Measurements from ENCODE around the gene C4B.
"Not testable (repeated sequence)": the region's sequence is repeated elsewhere in the genome, so short reads cannot be mapped to it uniquely, and the experiment has no call there.

Gene C4B

DNA sequence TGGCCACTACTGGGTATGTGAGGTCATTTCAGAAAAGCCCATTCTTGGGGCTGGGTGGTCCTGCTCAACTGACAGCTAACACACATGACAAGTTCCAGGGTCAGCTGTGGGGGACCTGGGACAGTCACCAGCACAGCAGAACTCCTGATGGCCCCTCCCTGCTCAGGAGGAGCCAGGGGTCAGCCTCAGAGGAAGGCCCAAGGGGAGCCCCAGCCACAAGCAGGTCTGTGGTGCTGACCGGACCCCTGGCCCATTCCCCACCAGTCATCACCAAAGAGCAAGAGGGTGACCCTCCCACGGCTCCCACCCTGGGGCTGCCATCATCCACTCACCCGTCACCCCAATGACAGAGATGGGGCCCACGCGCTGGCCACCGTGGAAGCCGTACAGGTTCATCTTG is 41.7 kb downstream of the C4B start:
- no peak for DNase-seq

DNA sequence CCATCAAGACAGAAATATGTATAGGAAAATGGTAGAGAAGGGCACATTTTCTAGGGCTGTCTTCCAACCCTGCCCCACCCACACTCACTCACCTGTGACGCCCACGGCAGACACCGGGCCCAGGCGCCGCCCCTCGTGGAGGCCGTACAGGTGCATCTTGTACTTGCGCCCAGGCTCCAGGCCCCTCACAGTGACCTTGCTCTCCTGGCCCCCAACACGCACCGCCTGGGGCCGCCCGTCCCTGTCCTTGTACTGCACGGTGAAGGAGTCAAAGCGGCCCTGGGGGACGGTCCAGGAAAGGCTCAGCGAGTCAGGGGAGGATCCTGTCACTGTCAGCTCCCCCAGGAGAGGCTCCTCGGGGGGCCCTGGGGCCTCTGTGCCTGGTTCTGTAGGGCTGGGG is 43.4 kb downstream of the C4B start:
- DNase-seq: no peak

DNA sequence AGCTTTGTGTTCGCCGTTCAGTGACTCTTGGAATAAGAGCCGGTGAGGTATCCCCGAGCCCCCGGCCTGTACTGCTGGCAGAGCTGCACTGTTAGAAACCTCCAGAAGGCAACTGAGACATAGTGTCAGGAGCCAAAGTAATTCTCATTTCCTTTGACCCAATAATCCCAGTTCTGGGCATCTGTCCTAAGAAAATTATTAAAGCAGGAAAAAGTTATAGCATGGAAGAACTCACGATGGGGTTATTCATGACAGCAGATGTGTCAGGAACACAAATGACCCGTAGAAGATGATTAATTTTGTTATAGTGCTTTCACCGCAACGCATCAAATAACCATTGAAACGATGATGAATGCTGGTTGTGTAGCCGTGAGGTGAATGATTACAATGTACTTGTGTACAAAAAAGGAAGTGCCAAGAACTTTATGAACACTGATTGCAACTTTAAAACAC is 43.9 kb downstream of the C4B start:
- no peak for DNase-seq

DNA sequence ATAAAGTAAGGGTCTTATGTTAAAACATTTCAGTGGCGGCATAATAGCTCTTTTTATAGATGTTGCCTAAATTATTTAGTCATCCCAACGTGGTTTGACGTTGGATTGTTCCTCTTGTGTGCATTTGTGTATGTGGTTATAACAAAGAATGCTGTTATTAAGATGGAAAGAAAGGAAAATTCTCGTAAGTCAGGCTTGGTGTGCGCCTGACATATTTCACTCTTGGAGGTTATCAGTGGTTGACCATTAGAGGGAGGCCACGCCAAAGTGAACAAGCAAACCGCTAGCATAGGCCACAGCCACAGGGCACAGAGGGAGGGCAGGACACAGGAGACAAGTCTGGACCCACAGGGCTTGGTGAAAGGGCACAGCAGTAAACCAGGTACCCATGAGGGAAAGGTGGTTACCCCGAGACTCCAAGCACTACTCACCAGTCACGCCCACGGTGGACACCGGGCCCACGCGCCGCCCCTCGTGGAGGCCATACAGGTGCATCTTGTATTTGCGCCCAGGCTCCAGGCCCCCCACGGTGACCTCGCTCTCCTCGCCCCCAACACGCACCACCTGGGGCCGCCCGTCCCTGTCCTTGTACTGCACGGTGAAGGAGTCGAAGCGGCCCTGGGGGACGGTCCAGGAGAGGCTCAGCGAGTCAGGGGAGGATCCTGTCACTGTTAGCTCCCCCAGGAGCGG is 46.5 kb downstream of the C4B start:
- DNase-seq: no peak

DNA sequence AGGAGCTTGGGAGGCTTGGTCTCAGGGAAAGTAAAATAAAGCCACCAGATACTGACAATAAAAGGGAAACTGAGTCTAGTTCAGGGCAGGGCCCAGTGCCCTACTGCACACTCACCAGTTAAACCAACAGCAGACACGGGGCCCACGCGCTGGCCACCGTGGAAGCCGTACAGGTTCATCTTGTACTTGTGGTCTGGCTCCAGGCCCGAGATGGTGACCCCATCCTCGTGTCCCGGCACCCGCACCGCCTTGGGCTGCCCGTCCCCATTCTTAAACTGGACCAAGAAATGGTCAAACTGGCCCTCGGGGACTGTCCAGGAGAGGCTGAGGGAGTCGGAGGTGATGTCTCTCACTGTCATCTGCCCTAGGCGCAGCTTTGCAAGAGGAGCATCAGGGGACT is 50.1 kb downstream of the C4B start:
- DNase-seq: no peak

DNA sequence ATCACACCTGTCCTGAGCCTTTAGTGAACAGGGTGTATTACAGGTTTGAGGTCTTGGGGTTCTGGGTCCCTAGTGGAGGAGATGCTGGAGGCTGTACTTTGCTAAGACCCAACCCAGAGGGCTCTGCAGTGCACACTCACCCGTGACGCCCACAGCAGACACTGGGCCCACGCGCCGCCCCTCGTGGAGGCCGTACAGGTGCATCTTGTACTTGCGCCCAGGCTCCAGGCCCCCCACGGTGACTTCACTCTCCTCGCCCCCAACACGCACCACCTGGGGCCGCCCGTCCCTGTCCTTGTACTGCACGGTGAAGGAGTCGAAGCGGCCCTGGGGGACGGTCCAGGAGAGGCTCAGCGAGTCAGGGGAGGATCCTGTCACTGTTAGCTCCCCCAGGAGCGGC is 52.9 kb downstream of the C4B start:
- DNase-seq: not testable (repeated sequence)

DNA sequence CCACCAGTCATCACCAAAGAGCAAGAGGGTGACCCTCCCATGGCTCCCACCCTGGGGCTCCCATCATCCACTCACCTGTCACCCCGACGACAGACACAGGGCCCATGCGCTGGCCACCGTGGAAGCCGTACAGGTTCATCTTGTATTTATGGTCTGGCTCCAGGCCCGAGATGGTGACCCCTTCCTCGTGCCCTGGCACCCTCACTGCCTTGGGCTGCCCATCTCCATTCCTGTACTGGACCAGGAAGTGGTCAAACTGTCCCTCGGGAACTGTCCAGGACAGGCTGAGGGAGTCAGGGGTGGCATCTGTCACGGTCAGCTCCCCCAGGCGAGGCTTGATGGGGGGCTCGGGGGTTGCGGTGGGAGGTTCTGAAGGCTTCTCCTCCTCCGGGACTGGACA is 53.7 kb downstream of the C4B start:
- not testable (repeated sequence) for DNase-seq

DNA sequence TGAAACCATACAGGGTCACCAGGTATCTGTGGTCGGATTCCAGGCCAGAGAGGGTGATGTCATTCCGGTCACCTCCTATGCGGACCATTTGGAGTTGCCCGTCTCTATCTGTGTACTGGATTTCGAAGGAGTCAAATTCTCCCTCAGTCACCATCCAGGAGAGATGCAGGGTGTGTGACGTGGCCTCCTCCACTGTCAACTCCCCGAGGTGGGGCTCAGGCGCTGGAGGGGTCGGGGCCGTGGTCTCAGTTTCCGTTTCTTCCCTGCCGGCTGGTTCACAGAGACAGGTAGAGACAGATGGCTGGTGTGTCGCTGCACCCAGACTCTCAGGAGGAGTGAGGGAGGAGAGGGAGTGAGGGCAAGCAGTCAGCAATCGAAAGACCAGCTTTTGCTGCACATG is 54.3 kb downstream of the C4B start:
- DNase-seq: no peak

DNA sequence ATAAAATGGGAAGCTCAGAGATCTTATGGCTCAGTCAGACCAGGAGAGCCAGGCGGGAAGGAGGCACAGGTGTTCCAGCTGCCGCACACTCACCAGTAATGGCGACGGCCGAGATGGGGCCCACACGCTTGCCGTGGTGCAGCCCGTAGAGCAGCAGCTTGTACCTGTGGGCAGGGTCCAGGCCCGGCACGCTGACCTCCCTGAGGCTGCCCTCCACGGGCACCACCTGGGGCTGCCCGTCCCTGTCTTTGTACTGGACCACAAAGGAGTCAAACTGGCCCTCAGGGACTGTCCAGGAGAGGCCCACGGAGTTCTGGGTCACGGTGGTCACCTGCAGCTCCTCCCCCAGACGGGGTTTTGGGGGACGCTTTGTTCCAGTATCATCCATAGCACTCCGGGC is 54.9 kb downstream of the C4B start:
- DNase-seq: no peak

DNA sequence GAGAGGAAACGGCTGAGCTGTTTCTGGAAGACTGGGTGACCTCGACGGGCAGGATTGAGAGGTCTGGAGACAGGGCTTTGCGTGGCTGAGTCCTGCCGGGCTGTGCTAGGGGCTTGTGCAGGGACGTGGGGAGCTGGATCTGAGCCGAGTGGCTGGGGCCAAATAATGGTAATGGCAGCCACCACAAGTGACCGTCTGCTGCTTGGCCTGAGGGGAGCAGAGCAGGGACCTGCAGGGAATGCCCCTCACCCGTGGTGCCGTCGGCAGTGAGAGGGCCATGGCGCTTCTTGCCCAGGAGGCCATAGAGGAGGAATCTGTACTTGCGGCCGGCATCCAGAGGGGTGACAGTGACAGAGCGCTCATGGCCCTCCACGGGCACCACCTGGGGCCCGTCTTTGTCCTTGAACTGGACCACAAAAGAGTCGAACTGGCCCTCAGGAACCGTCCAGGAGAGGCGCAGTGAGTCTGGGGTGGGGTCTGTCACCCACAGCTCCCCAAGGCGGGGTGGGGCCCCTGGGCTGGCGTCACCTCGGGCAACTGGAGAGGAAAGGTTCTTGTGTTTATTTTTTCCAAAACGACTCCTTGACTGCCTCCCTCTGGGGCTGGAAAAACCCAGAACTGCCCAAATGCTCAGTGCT is 55.4 kb downstream of the C4B start:
- DNase-seq: no peak

DNA sequence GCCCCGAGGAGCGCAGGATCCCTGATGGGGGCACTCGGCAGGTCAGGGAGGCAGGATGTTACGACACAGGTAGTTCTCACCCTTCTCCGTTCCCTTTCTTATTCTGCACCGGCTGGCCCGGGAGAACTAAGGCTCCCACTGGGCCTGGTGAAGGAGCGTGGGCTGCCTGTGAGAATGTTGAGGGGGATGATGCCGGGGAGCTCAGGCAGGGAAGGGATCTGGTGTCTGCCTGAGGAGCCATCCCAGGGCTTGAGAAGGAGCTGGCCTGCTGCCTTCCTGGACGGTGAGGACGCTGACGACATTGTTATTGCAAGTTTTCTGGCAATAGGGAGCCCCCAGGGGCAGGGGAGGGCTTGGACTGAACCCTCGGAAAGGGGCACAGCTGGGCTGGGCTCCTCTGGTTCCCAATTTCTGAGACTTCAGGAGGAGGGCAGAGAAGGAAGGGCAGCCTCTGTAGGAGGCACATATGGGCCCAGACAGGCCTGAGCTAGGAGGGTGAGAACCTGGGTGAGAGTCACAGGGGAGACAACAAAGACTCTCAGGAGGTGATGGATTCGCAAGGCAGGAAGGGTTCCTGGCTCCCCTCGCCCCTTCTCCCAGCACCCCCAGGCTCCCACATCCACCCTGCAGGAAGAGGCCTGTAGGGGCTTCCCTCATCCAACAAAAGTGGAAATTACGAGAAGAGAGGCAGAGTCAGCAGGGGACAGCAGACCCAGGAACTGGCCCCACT is 56.4 kb downstream of the C4B start:
- DNase-seq: no peak

DNA sequence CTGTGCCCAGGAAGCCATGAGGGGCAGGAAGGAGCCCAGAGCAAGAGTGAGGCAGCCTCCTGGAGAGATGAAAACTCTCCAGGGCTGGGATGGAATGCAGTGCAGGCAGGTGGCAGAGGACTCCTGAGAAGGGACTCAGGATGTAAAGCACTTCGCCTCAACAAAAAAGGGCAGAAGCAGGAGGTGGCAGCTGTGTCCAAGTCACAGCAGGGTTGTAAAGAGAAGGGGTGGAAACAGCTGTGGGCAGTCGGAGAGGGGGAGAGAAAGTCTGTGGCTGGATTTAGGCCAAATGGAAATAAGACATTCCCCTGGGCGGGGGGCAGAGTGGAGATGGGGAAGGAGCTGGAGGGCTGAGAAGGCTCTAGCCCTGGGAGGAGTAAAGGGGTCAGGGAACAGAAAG is 58.5 kb downstream of the C4B start:
- DNase-seq: no peak

DNA sequence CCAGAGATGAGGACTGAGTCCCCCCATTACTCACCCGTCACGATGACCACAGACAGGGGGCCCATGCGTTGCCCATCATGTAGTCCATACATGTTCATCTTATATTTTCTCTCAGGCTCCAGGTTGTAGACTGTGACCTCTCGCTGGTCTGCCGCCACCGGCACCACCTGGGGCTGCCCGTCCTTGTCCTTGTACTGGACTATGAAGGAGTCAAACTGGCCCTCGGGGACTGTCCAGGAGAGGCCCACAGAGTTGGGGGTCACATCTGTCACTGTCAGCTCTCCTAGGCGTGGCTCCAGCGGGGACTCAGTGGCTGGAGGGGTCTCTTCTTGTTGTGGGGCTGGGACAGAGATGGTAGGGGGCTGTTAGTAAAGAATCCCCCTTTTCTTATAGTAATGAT is 59.0 kb downstream of the C4B start:
- DNase-seq: no peak

DNA sequence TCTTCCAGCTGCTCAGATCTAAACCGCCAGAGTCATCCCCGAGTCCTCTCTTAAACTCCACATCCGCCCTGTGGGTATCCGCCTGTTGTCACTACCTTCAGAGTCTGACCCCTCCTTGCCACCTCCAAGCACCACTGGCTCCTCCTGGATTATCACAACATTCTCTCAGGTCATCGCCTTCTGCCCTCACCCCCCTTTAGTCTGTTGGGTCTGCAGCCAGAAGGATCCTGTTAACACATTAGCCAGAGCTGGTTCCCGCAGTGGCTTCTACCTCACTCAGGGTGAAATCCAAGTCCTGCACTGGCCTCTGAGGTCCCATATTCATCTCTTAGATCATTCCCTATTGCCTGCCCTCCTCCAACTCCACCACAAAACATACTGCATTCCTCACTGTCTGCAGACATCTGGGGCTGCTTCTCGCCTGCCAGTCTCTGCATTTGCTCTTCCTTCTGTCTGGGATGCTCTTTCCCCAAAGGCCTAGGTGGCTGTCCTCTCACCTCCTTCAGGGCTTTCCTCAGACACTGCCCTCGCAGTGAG is 60.5 kb downstream of the C4B start:
- no peak for DNase-seq

DNA sequence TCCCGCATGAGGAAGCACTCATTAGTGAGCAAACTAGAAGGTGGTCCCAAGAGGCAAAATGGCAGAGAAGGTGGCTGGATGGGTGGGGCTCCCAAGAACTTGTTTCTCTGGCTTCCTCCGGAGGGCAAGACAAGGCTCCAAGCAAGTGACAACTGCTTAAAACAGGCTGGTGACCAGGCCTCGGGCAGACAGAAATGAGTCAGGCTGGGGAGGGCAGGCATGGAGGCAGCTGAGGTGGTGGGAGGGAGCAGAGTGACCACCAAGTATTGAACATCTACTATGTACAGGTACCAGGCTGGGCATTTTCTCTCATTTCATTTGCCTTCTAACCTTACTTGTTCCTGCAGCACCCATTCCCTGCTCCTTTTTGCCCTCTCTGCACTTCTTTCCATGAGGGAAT is 61.2 kb downstream of the C4B start:
- no peak for DNase-seq

DNA sequence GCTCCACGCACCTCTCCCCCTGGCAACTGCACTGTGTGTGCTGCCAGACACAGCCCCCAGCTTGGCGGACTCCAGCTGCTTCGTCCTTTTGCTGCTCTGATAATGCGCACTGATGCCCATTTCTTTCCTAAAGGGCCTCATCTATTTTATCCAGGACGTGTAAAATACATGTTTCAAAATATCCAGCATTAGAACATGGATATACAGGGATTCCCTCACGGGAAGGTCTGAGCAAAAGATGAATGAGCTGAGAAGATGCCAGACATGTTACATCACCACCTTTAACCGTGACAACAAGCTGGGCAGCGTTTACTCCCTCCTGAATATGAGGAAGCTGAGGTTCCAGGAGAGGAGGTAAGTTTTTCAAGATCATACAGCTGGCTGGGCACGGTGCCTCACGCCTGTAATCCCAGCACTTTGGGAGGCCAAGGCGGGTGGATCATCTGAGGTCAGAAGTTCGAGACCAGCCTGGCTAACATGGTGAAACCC is 61.8 kb downstream of the C4B start:
- DNase-seq: no peak

DNA sequence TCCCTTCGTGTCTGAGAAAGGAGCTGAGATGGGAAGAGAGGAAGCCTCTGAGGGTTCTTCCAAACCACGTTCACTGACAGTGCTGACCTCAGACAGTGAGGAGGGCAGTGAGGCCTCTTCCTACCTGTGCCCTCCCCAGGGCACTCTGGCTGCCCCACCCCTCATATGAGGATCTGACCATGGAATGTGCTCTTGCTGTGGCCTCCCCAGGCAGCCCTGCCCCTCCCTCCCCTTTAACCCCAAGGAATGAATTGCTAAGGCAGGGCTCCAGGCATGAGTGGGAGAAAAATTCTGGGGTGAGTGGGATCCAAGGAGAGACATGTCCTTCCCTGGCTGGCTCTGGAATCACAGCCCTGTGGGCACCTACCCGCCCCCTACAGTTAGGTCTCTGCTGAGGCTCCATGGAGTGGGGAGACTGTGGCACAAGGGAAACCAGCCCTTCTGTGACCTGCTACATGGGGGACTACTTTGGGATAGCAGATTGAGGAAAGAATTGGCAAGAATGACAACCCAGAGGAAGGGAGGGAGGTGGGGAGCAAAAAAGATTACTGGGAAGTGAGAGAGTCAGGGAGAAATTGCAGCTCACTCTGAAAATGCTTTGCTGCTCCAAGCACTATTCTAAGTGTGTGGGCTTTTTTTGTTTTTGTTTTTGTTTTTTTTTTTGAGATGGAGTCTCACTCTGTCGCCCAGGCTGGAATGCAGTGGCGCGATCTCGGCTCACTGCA is 65.1 kb downstream of the C4B start:
- DNase-seq: no peak

DNA sequence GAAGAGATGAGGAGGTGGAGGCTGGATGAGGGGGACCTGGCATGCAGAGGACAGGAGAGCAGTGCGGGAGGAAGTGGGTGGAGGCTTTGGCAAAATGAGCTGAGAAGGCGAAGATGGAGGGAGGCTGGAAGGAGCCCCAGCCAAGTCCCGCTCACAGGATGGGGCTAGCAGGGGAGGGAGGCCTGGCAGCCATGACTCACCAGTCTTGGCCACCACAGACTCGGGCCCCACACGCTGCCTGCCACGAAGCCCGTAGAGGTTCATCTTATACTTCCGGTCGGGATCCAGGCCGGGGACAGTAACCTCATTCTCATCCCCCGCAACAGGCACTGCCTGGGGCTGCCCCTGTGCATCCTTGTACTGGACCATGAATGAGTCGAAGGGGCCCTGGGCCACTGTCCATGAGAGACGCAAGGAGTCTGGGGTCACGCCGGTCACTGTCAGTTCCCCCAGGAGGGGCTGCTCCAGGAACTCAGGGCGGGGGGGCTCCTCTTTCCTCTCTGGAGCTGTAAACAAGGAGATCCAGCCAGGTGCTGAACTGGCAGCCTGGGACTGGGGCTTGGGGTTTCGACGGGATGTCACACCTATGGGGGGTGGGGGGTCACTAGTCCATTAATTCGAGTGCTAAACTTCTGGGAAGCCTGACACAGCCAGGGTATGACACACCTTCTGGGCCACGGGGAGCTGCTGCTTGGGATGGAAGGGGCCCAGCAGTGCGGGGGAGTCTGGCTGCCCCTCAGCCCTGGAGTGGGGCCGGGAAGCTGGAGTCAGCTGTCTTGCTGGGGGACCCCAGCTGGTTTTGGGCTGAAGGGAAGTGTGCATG is 66.8 kb downstream of the C4B start:
- no peak for DNase-seq

DNA sequence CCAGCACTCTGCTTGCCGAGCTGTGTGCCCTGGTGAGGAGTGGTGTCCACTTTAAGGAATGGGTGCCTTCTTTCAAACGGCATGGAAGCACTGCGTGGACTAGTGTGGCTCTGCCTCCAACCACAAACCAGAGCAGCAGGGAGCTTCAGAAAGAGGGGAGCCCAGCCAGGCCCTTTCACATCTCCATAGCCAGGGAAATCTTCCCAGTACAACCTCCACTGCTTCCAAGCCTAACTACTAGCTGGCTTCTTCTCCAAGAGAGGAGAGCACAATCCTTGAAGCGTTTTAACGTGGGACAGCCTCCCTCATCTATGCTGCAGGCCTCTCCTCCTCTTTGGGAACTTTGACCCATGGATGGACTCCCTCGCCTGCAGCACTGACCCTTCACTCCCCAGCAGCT is 67.9 kb downstream of the C4B start:
- no peak for DNase-seq

DNA sequence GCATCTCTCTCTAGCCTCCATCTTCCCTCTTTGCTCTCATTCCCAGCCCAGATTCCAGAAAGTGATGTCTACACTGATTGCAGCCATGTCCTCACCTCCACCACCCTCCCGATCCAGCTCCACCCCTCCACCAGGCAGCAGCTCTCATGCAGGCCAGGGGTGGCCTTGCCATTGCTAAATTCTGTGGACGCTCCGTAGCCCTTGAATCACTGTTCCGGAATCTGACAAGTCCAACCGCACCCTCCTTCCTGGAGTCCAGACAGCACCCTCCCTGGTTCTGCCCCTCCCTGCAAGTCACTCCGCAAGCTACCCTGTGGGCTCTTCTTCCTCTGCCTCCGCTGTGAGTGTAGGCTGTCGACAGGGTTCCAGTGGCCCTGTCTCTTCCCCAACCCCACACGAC is 68.3 kb downstream of the C4B start:
- no peak for DNase-seq

DNA sequence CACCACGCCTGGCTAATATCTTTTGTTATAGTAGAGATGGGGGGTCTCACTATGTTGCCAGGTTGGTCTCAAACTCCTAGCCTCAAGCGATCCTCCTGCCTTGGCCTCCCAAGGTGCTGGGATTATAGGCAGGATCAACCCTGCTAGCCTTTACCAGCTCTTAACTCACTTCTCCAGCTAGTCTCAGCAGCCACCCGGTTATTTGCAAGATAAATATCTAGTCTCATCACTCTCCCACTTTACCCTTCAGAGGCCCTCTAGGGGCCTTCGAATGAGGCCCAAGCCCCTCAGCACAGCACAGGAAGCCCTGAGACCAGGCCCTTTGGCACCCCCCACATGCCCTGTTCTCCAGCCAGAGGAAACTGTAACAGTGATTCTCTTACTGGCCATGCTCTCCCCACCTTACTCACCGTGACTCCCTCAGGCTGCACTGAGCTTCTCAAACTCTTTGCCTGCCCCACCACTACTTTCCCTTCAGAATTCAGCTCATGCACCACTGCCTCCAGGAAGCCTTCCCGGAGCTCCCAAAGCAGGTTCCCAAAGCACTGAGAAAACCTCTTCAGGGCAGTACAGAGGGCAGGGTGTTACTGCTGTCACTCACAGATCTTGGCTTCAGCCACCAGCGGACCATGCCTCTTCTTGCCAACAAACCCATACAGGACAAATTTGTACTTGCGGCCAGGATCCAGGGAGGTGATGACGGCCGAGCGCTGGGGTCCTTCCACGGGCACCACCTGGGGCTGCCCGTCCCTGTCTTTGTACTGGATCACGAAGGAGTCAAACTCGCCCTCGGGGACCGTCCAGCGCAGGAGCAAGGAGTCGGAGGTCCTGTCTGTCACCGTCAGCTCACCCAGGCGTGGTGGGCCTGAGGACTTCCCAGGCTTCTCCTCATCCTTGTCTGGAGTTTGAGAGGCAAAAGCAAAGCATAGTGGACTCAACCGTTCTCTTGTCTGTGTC is 69.5 kb downstream of the C4B start:
- DNase-seq: no peak

All from activated T-cell treated with anti-CD3 and anti-CD28 coated beads, Interleukin-2, amount 50 U/mL, for 48 hours (primary cell).